HL-60 (cell line): ENCODE results near the gene KCNJ12.
"Not testable (repeated sequence)": the region's sequence is repeated elsewhere in the genome, so short reads cannot be mapped to it uniquely, and the experiment has no call there.

Source experiments
- CTCF ChIP-seq: IDR thresholded peaks from one replicate; pipeline ENCODE4 v1.5.1; 2011; ENCODE audit warnings: low read length, control low read depth, inconsistent platforms; ENCODE audit not compliant: insufficient read depth
- GABPA ChIP-seq: IDR thresholded peaks from 2 replicates; pipeline ENCODE4 v1.6.1; 2012; ENCODE audit warnings: low read depth
- POLR2AphosphoS5 ChIP-seq: IDR thresholded peaks from 2 replicates; pipeline ENCODE4 v1.6.1; 2012; ENCODE audit warnings: low read depth
- REST ChIP-seq: IDR thresholded peaks from 2 replicates; pipeline ENCODE4 v1.6.1; 2012; ENCODE audit warnings: low read depth; ENCODE audit not compliant: insufficient replicate concordance
- SPI1 ChIP-seq: IDR thresholded peaks from 2 replicates; pipeline ENCODE4 v1.6.1; 2012; ENCODE audit warnings: low read depth, mild to moderate bottlenecking, borderline replicate concordance

- TF ChIP-seq CTCF, REST, POLR2AphosphoS5, GABPA, SPI1: not testable (repeated sequence)
These were observed 41.2 kb downstream of the KCNJ12 start for GRCh38 chr17:21417349-21417748.
